Heart left ventricle (tissue), 16 donors: Measurements from ENCODE around the gene AURKAIP1. TPM values are rescaled to one million over a fixed set of nuclear protein-coding genes. Genes with fewer than 3 reads are reported as not detected.

Source experiments
- ATAC-seq, 4 donors: fragments of 200-7000 bp; cut with Tn5 transposase; one replicate each; pipeline ENCODE4 v1.9.1; 2020 to 2022; ENCODE audit warnings: moderate library complexity in 4 of 4, mild to moderate bottlenecking in 3 of 4, moderate number of reproducible peaks in 1 of 4
- DNase-seq, 5 donors: peaks; one replicate each; pipeline ENCODE4 v3.0.0-alpha.2; 2020
- H3K27ac ChIP-seq, 12 donors: fragments of 200-600 bp; sonication (generic) in 4 of 12; one replicate each; pipeline versions ENCODE4 v1.5.0 to v1.8.0; 2016 to 2022; ENCODE audit warnings: mild to moderate bottlenecking in 2 of 12
- H3K27me3 ChIP-seq, 9 donors: fragments of 200-600 bp; sonication (generic) in 2 of 9; one replicate each; pipeline versions ENCODE4 v1.5.1 to v1.8.0; 2016 to 2022; ENCODE audit warnings: mild to moderate bottlenecking in 3 of 9
- H3K36me3 ChIP-seq, 9 donors: fragments of 200-600 bp; sonication (generic) in 2 of 9; one replicate each; pipeline versions ENCODE4 v1.5.0 to v1.8.0; 2018 to 2022; ENCODE audit warnings: mild to moderate bottlenecking in 2 of 9
- H3K4me1 ChIP-seq, 12 donors: fragments of 200-600 bp; sonication (generic) in 4 of 12; one replicate each; pipeline versions ENCODE4 v1.5.0 to v1.8.0; 2016 to 2022; ENCODE audit warnings: mild to moderate bottlenecking in 3 of 12
- H3K4me3 ChIP-seq, 12 donors: fragments of 200-600 bp; sonication (generic) in 4 of 12; one replicate each; pipeline versions ENCODE4 v1.5.0 to v1.8.0; 2017 to 2022; ENCODE audit warnings: mild to moderate bottlenecking in 9 of 12, moderate library complexity in 4 of 12
- H3K9me3 ChIP-seq, 12 donors: fragments of 200-600 bp; sonication (generic) in 4 of 12; one replicate each; pipeline versions ENCODE4 v1.5.0 to v1.8.0; 2016 to 2022; ENCODE audit warnings: mild to moderate bottlenecking in 1 of 12
- POLR2A ChIP-seq, 2 donors: fragments of 450-650 bp; IDR thresholded peaks; one replicate each; pipeline ENCODE4 v1.6.1; 2017; ENCODE audit warnings: antibody characterized with exemption in 2 of 2, mild to moderate bottlenecking in 2 of 2, moderate library complexity in 2 of 2
- WGBS, 4 donors: extraction: QIAGEN DNeasy Blood & Tissue Kit in 2 of 4; methylation state at CpG; one replicate each; pipeline versions ENCODE4 v1.1.5 to v1.1.7; 2013 to 2018; 5-methylcytosine and 5-hydroxymethylcytosine counted together
- intact Hi-C, 10 donors: fragments of 100-400 bp; cut with DNase I; formaldehyde crosslinking; loops; one replicate each; pipeline versions ENCODE4 v1.11.1 to v1.14.2; 2022
- polyA plus RNA-seq, 2 donors: library from polyadenylated mRNA; stranded (reverse); fragments of 200-250 nt; gene quantifications; one replicate each; pipeline ENCODE4 v1.2.3, GENCODE V29; 2013
- total RNA-seq, 9 donors: library from RNA; depleted of rRNA in 2 of 9; stranded (reverse); fragments of >200 nt in 2 of 9; fragmentation: NEBNext Ultra II Directional in 3 of 9; extraction: Animal tissue kit (Norgen Biotek cat#: 25700) in 3 of 9; gene quantifications; one replicate each; pipeline versions ENCODE4 v1.1.0 to v1.2.4, GENCODE V29; 2016 to 2023
- TF ChIP-seq, protein P1 (sequence below), 12 donors: fragments of 200-600 bp; sonication (generic) in 4 of 12; IDR thresholded peaks; one replicate each; pipeline versions ENCODE4 v1.5.0 to v1.8.0; 2018 to 2022; ENCODE audit warnings: antibody characterized with exemption in 12 of 12, mild to moderate bottlenecking in 5 of 12
- donor health status: ischemic (EF 13 %, LVEDD 7.1; RV severe dilation, severe dysfunction).
- donor health status: healthy with polysubstance abuse.
- donor health status: DM: no; HTN: yes; CAD: no.
- donor health status: DM: no; HTN: no; CAD: no.
- donor health status: ischemic (EF 25% LVEDD 6.9; RV normal size, moderate dysfunction).
- donor health status: ischemic (EF 25% LVEDD 5.7; RV mildly dilated, moderate dysfunction).
- donor health status: healthy.
- donor health status: DM: yes; HTN: yes; CAD: no.
- donor health status: ischemic (EF 35%, LVEDD 5.7; RV mildly dilated, moderate dysfunction).
- donor health status: nonischemic (EF 11% LVEDD 7.7; RV severe dilation, severe dysfunction).
- donor health status: DM: yes; HTN: yes; CAD: no.
- donor health status: PGD.
- donor health status: ischemic (EF 29% LVEDD 5.4; RV normal size, mild dysfunction).
- donor health status: nonischemic (EF 23%, LVEDD 6.1; RV moderate dilation, normal function).

The AURKAIP1 gene
- total and polyA plus RNA-seq, 11 donors: 157 to 465 (median 192) TPM

DNA sequence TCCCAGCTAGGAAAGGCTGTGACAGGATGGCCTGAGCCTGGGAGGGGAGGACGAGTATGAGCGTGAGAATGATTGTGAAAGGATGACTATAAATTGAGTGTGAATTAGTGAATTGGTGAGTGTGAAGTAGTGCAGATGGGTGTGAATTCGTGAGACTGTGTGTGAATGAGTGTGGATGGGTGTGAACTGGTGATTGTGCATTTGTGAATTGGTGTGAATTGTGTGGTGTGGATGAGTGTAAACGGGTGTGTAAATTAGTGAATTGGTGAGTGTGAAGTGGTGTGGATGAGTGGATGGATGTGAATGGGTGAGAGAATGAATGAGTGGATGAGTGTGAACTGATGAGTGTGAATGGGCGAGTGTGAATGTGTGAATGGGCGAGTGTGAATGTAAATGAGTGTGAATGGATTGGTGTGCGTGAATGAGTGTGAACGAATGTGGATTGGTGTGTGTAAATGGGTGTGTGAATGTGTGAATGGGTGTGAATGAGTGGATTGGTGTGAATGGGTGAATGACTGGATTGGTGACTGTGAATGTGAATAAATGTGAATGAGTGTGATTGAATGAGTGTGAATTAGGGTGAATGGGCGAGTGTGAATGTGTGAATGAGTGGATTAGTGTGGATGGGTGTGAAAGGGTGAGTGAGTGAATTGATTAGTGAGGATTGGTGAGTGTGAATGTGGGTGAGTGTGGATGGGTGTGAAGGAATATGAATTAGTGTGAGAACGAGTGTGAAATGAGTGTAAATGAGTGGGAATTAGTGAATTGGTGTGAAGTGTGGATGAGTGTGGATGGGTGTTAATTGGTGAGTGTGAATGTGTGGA lies 8.9 kb downstream of the AURKAIP1 start:
- H3K4me1 ChIP-seq: peaks cover 0 to 9% (median 3%) of the 10 kb centered on the region in 12 donors
- intact Hi-C loops: loop anchor here in 1 of 10 donors (10.0 kb wide), 1 partner anchor 331 kb away; no protein-coding TSS in a partner anchor
- no peak overlapping the region for H3K27ac ChIP-seq
- TF ChIP-seq, protein P1, sequence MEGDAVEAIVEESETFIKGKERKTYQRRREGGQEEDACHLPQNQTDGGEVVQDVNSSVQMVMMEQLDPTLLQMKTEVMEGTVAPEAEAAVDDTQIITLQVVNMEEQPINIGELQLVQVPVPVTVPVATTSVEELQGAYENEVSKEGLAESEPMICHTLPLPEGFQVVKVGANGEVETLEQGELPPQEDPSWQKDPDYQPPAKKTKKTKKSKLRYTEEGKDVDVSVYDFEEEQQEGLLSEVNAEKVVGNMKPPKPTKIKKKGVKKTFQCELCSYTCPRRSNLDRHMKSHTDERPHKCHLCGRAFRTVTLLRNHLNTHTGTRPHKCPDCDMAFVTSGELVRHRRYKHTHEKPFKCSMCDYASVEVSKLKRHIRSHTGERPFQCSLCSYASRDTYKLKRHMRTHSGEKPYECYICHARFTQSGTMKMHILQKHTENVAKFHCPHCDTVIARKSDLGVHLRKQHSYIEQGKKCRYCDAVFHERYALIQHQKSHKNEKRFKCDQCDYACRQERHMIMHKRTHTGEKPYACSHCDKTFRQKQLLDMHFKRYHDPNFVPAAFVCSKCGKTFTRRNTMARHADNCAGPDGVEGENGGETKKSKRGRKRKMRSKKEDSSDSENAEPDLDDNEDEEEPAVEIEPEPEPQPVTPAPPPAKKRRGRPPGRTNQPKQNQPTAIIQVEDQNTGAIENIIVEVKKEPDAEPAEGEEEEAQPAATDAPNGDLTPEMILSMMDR (IDR thresholded peaks at IDR 0.05): no peak
- TF ChIP-seq POLR2A (IDR thresholded peaks at IDR 0.05): no peak
- ATAC-seq (no peak), DNase-seq (no peak)
- 72 to 84% (median 82%) methylated on average over 10 of the region's 10 CpGs for WGBS, 4 donors
- no peak overlapping the region for H3K4me3 ChIP-seq
- H3K36me3 ChIP-seq: no peaks in the 10 kb centered on the region
- H3K27me3 ChIP-seq: peaks cover 0 to under 1% (median 0%) of the 10 kb centered on the region in 9 donors
- no peaks in the 10 kb centered on the region for H3K9me3 ChIP-seq

DNA sequence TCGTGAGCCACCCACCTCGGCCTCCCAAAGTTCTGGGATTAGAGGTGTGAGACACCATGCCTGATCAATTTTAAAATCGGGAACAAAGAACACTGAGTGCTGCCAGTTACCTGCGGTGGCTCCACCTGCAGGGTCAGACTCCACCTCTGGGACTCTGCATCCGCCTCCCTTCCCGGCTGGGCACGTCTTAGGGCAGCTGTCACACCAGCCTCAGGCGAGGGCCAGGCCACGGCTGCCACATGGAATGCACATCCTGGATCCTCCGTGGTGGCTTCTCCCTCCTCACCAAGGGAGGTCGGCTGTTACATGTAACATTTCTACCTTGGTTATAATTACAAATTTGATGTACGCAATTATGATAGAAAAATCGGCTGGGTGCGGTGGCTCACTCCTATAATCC lies 10.7 kb downstream of the AURKAIP1 start:
- Histone ChIP-seq H3K9me3 (no peaks in the 10 kb centered on the region), H3K36me3 (no peaks in the 10 kb centered on the region), H3K4me1 (peaks cover 0 to 24% (median 2%) of the 10 kb centered on the region in 12 donors), H3K27ac (no peak overlapping the region), H3K4me3 (no peak overlapping the region), H3K27me3 (peaks cover 0 to 3% (median 0%) of the 10 kb centered on the region in 9 donors)
- ATAC-seq (no peak), DNase-seq (no peak)
- TF ChIP-seq, protein P1 (IDR thresholded peaks at IDR 0.05): no peak
- no peak for TF ChIP-seq POLR2A (IDR thresholded peaks at IDR 0.05)
- intact Hi-C loops: loop anchor here in 1 of 10 donors (10.0 kb wide), 1 partner anchor 329 kb away; no protein-coding TSS in a partner anchor
- 77 to 87% (median 82%) methylated on average over 14 of the region's 14 CpGs for WGBS, 4 donors

DNA sequence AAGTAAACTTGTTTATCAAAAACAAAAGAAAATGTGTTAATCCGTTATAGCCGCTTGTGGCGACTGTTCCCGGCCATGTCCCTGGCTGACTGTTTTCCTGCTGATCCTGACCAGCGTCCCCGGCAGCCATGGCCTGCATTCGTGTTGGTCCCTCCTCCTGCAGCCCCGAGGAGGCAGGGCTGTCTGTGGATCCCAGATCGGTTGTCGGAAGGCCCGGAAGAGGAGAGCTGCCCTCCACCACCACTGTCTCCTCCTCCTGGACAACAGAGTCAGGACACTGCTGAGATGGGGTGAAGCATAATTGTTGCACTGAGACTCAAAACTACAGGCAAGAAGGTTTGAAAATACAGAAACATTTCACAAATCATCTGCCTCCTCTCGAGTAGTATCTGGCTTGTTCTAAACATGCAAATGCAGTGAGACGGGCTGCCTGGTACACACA lies 13.0 kb downstream of the AURKAIP1 start:
- peak overlapping the region in 3 of 12 donors; percentile 3 to 19 (median 10) for H3K4me3 ChIP-seq
- ATAC-seq: peak in 2 of 4 donors; percentile 26
- DNase-seq: peak in 4 of 5 donors; percentile 52 to 68 (median 66)
- H3K4me1 ChIP-seq: peaks cover 0 to 33% (median 7%) of the 10 kb centered on the region in 12 donors
- H3K27ac ChIP-seq: peak overlapping the region in 9 of 12 donors; percentile 28 to 91 (median 78)
- no peaks in the 10 kb centered on the region for H3K36me3 ChIP-seq
- WGBS, 4 donors: 23 to 31% (median 27%) methylated on average over 13 of the region's 13 CpGs
- H3K9me3 ChIP-seq: no peaks in the 10 kb centered on the region
- intact Hi-C loops: loop anchor here in 1 of 10 donors (10.0 kb wide), 1 partner anchor 327 kb away; no protein-coding TSS in a partner anchor
- peaks cover 0 to 20% (median under 1%) of the 10 kb centered on the region in 9 donors for H3K27me3 ChIP-seq
- TF ChIP-seq, protein P1 (IDR thresholded peaks at IDR 0.05): peak in 2 of 12 donors; percentile 13 to 26
- TF ChIP-seq POLR2A (IDR thresholded peaks at IDR 0.05): no peak
